Loucy (cell line): Measurements from ENCODE around the gene GPR82.

ENCODE experiments used
- H2AFZ ChIP-seq: fragments of 200-600 bp; sonication (generic); 2 replicates; pipeline ENCODE4 v1.6.0; 2016; ENCODE audit warnings: antibody characterized with exemption, mild to moderate bottlenecking, low read length, moderate library complexity
- H3F3A ChIP-seq: fragments of 200-600 bp; 2 replicates; pipeline ENCODE4 v1.6.0; 2016; ENCODE audit warnings: antibody characterized with exemption, low read depth, mild to moderate bottlenecking
- H3K27me3 ChIP-seq: fragments of 200-600 bp; sonication (generic); 2 replicates; pipeline ENCODE4 v1.6.1; 2014; ENCODE audit warnings: low read length, mild to moderate bottlenecking; ENCODE audit not compliant: insufficient read depth, poor library complexity, severe bottlenecking
- H3K36me3 ChIP-seq: fragments of 200-600 bp; sonication (generic); 2 replicates; pipeline ENCODE4 v1.6.1; 2016; ENCODE audit warnings: low read length; ENCODE audit not compliant: insufficient read depth
- H3K4me1 ChIP-seq: fragments of 200-600 bp; sonication (generic); 2 replicates; pipeline ENCODE4 v1.5.1; 2014; ENCODE audit warnings: low read length, mild to moderate bottlenecking; ENCODE audit not compliant: insufficient read depth, poor library complexity, severe bottlenecking
- H3K4me2 ChIP-seq: fragments of 200-600 bp; sonication (generic); 2 replicates; pipeline ENCODE4 v1.6.0; 2014; ENCODE audit warnings: antibody characterized with exemption, low read length, low read depth, mild to moderate bottlenecking; ENCODE audit not compliant: poor library complexity, severe bottlenecking
- H3K4me3 ChIP-seq: fragments of 200-600 bp; sonication (generic); 2 replicates; pipeline ENCODE4 v1.5.1; 2014; ENCODE audit warnings: low read length, mild to moderate bottlenecking, mixed read lengths; ENCODE audit not compliant: poor library complexity, severe bottlenecking
- H3K79me2 ChIP-seq: fragments of 200-600 bp; sonication (generic); 2 replicates; pipeline ENCODE4 v1.6.1; 2014; ENCODE audit warnings: low read length; ENCODE audit not compliant: insufficient read depth
- H3K9ac ChIP-seq: fragments of 200-600 bp; sonication (generic); 2 replicates; pipeline ENCODE4 v1.6.0; 2014; ENCODE audit warnings: mild to moderate bottlenecking, low read depth, low read length, moderate library complexity; ENCODE audit not compliant: poor library complexity, severe bottlenecking
- H3K9me2 ChIP-seq: fragments of 200-600 bp; sonication (generic); replicated peaks from 2 replicates; pipeline ENCODE4 v1.6.1; 2016; ENCODE audit warnings: low read depth, low read length, mixed read lengths
- H3K9me3 ChIP-seq: fragments of 200-600 bp; sonication (generic); 2 replicates; pipeline ENCODE4 v1.6.1; 2014; ENCODE audit warnings: mild to moderate bottlenecking, antibody characterized with exemption, low read length, low read depth; ENCODE audit not compliant: insufficient read depth
- H4K20me1 ChIP-seq: fragments of 200-600 bp; sonication (generic); 2 replicates; pipeline ENCODE4 v1.6.0; 2014; ENCODE audit warnings: antibody characterized with exemption, low read length, mild to moderate bottlenecking; ENCODE audit not compliant: insufficient read depth, poor library complexity, severe bottlenecking
- CTCF ChIP-seq: fragments of 200-600 bp; sonication (generic); conservative IDR thresholded peaks from 2 replicates; pipeline ENCODE4 v1.5.1; 2014; ENCODE audit warnings: mild to moderate bottlenecking, antibody characterized with exemption, low read length
- EZH2phosphoT487 ChIP-seq: fragments of 200-600 bp; IDR thresholded peaks from 2 replicates; pipeline ENCODE4 v1.6.1; 2018; ENCODE audit warnings: antibody characterized with exemption, mild to moderate bottlenecking, moderate library complexity, borderline replicate concordance

The GPR82 gene

GRCh38 chrX:41758401-41758800, 34.4 kb downstream of the GPR82 start:
- no peaks in the 10 kb centered on the region for H3K79me2 ChIP-seq
- H3K9me2 ChIP-seq, result no peaks in the 10 kb centered on the region
- H2AFZ ChIP-seq, result no peak overlapping the region
- H3K36me3 ChIP-seq, result no peaks in the 10 kb centered on the region
- no peaks in the 10 kb centered on the region for H3K4me1 ChIP-seq
- H3F3A ChIP-seq, result no peaks in the 10 kb centered on the region
- no peaks in the 10 kb centered on the region for H3K27me3 ChIP-seq
- H4K20me1 ChIP-seq, result no peaks in the 10 kb centered on the region
- H3K9ac ChIP-seq, result no peak overlapping the region
- TF ChIP-seq CTCF (no peak), EZH2phosphoT487 (no peak)
- H3K4me2 ChIP-seq, result no peak overlapping the region
- no peaks in the 10 kb centered on the region for H3K9me3 ChIP-seq
- no peak overlapping the region for H3K4me3 ChIP-seq

- TF ChIP-seq CTCF (peak; percentile 64), EZH2phosphoT487 (no peak)
Measured at GRCh38 chrX:41759817-41760216, 35.8 kb downstream of the GPR82 start.

GRCh38 chrX:41761169-41761568, 37.2 kb downstream of the GPR82 start:
- Histone ChIP-seq H3F3A (no peaks in the 10 kb centered on the region), H4K20me1 (no peaks in the 10 kb centered on the region), H2AFZ (no peak overlapping the region), H3K4me2 (no peak overlapping the region), H3K27me3 (no peaks in the 10 kb centered on the region), H3K4me1 (no peaks in the 10 kb centered on the region), H3K9me2 (no peaks in the 10 kb centered on the region), H3K4me3 (no peak overlapping the region), H3K9me3 (no peaks in the 10 kb centered on the region), H3K9ac (no peak overlapping the region), H3K79me2 (no peaks in the 10 kb centered on the region), H3K36me3 (no peaks in the 10 kb centered on the region)
- no peak for TF ChIP-seq CTCF
- TF ChIP-seq EZH2phosphoT487, result no peak

More at GRCh38 chrX:41759817-41760216, 35.8 kb downstream of the GPR82 start:
- H3K9me3 ChIP-seq, result no peaks in the 10 kb centered on the region
- no peaks in the 10 kb centered on the region for H3K36me3 ChIP-seq
- no peak overlapping the region for H3K9ac ChIP-seq
- no peak overlapping the region for H3K4me2 ChIP-seq
- no peaks in the 10 kb centered on the region for H3F3A ChIP-seq
- H3K9me2 ChIP-seq, result no peaks in the 10 kb centered on the region
- no peak overlapping the region for H2AFZ ChIP-seq
- H3K4me3 ChIP-seq, result no peak overlapping the region
- H3K79me2 ChIP-seq, result no peaks in the 10 kb centered on the region
- H3K4me1 ChIP-seq, result no peaks in the 10 kb centered on the region
- H3K27me3 ChIP-seq, result no peaks in the 10 kb centered on the region
- H4K20me1 ChIP-seq, result no peaks in the 10 kb centered on the region
